GM19397 (cell line): ENCODE data around the gene SLC25A4.

Source experiments
- ATAC-seq: cut with Tn5 transposase; IDR thresholded peaks from one replicate; pipeline ENCODE4 v1.9.1; 2021; ENCODE audit warnings: mild to moderate bottlenecking, moderate library complexity; ENCODE audit not compliant: unreplicated experiment

Gene SLC25A4

DNA sequence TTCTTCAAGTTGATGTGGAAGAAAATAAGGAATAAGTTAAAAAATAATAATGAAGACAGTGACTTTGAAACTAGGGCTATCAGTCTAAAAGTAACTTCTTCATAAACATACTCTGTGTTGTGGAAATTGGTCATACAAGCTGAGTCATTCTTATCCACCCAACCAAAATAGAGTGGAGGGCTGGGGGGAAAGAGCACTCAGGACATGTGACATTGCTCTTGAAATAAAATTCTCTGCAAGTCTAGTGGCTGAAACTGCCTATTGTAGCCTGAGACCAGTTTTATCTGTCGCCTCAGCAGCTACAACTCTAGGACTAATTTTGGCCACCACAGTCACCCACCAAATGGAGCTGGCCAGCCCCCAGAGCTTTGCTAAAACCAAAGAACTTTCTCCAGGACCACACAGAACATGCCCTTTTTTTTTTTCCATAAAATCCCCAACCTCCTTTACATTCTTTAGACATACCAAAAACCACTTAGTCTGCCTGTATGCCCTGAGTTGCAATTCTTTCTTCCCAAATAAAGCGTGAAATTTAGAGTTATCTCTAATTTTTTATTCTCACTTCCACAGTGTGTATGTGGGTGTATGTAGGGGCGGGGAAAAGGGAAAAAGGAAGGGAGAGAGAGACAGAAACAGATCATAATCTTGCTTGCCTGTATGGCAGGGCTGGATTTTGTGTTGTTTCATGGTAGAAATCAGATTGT, 23.0 kb upstream of the SLC25A4 start:
- ATAC-seq = no peak

DNA sequence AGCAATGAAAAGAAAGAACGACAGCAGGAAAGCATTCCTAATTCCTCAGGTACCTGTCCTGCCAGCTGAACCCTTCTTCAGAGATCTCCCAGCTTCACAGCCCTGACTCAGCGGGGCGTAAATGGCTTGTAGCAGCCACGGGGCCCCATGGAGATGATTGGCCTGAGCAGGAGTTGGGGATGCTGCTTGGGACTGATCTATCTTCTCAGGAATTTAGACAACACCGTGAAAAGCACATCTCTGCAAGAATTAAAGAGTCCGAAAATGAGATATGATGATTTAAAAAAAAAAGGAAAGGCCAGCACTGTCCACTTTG, 22.5 kb upstream of the SLC25A4 start:
- ATAC-seq = no peak

DNA sequence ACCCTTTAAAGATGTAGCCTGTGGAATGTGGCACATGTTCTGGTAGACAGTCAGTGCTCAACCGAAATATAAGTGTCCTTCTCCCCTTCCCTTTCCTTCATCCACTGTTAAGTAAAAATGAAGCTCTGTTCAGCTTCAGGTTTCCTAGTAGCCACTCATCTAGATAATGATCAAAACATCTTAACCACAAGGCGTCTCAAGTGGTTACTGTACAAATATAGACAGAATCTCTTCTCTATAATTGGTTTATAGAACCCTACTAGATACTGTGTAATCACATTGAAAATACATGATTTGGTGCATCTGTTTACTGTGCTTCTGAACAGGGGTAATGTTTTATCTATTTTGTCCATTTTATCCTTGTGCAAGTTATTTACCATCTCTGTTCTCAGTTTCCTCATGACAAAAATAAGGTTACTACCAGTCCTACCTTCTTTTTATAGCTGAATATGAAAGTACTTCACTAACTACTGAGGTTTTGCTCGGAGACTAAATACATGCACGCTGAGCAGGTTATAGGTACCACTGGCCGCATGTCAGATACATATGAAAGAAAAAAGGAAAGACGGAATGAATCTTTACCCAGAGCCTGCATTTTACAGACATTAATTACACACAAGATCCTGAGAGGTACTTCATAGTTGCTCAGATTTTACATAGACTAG, 20.3 kb upstream of the SLC25A4 start:
- no peak for ATAC-seq

DNA sequence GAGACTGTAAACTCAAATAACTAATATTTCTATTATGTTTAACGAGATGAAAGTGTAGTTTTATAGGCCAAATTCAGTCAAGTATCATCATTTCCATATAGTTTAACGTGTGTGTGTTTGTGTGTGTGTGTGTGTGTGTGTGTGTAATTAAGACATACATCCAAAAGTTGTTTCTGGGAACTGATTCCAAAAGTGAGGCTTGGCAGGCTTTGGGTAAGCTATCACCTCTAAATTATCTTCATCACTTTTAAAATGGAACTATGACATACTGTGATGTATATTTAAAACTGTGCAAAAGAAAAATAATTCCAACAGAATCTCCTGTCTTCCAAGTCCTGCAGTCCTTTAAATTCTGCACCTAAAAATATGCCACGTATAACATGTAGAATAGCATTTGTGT, 19.1 kb upstream of the SLC25A4 start:
- ATAC-seq = no peak

DNA sequence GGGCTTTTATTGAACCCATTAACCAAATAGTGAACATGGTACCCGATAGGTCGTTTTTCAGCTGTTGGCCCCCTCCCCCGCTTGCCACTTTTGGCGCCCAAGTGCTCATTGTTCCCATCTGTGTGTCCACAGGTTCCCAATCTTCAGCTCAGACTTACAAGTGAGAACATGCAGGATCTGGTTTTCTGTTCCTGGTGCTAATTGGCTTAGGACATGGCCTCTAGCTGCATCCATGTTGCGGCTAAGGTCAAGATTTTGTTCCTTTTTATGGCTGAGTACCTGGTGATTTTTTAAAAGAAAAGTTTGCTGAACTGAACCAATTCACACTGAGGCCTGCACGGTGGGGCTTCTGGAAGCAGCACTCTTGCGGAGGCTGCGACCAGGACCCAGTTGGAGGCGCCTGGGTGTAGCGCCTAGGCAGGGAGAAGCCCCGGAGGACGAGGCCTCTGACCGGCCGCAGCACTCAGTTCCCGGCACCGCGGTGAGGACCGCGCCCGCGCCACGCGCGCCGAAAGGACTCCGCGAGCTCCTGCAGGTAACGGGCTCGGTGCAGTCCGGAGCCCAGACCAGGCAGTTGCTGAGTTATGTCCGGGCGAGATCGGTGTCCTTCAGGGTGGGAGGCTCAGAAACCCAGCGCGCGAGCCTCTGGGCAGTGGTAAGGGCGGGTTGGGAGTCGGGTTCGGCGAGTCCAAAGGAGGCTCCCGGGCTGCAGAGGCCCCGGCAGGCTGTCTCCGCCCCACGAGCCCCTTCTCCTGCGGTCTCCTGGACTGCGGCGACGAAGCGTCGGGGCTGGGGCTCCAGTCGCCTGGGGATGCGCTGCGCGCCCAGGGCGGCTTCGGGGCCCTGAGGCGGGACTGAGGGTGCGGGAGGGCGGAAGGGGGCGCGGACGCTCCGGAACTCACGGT, 15.8 kb upstream of the SLC25A4 start:
- ATAC-seq = no peak

DNA sequence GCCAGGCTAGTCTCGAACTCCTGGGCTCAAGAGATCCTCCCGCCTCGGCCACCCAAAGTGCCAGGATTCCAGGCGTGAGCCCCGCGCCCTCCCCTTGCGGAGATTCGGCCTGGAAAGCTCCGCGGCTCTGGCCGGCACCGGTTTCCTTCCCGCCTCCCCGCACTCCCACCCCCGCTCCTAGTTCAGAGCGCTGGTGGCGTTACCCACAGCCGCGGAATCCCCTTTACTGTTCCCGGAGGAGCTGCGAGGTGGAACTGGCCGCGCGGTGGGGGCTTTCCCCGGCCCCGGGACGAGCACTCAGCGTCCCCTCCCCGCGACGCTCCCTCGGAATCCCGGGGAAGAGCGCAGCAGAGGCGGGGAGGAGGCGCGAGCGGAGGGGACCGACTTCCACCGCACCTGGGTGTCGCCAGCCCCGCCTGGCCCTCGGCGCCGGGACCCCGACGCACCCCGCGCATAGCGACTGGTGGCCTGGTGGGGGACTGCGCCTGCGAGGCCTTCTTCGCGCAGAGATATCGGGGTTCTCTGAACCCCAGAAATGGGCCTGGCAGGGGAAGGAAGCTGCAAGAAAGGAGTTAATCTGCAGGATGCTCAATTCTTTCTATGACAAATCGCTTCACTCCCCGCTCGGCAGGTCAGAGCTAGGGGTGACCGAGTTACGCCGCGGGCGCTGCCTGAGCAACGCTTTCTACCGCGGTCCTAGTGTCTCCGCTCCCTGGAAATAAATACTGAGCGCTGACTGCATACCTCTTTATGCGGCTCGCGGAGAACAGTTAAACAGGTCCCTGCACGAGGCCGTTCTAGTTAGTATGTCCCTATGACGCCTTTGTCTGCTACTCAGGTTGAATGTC, 14.6 kb upstream of the SLC25A4 start:
- ATAC-seq = no peak

DNA sequence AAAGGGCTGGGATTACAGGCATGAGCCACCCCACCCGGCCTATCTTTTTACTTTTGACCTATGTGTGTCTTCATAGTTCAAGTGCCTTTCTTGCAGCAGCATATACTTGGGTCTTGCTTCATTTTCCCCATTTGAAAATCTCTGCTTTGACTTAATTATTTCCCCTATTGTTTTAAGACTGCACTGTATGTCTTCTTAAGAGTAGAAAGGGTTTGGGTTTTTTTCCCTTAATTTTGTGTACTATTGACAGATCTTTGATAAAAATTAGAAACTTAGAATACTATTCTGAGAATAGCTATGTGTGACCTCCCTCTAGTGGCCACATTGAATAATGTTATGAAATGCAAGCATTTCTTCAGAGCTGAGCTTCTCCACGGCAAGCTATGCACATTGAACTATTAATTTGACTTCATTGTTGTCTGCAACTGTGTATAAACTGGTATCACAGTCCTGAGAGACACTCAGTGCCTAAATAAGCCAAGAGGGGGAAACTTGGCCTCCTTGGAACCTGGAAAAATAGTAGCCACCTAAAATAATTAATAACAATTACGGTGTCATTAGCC, 8.7 kb upstream of the SLC25A4 start:
- ATAC-seq = peak; percentile 73

DNA sequence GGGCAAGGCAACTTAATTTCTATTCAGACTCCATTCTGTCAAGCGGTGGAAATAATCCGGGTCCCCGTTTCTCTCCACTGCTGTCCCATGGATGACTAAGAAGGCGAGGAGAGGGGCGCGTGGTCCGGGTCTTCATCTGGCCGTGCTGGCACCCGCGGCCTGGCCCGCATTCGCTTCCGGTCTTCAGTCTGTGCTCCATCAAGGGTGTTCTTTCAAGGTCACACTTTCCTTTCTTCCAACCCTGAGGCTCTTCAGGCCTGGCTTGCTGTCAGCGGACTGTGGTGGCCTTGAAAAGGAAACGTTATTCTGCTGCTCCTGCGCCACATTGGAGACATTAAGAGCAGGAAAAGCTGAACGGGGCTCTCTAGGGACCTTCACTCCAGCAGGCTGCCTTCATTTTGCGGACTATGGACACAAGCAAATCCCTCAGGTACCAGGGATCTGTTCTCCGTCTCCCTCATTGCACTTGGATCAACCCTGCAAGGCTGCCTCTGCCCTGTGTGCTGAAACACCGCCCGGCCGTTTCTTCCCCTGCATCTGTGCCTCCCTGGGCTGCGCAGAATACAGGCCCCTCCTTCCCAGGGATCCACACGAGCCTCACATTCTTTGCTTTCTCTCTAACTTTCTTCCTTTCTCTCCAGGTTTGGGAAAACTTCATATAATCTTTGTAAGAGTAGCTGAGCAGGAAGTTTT, 5.7 kb upstream of the SLC25A4 start:
- ATAC-seq = no peak

DNA sequence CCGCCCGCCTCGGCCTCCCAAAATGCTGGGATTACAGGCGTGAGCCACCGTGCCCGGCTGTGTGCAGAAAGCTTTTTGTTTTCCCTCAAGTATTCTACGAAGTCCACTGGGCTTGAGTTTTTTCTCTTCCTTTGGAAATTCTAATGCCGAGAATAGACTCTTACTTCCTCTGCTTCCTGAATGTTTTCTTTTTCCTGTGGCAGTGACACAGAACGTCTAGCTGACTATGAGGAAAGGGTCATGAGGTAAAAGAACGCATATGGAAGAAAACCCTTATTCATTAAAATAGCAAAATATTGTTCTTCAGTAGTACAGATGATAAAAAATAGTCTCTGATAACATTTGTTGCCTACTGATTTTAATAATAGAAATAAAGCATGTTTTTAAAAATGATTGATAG, 4.9 kb upstream of the SLC25A4 start:
- no peak for ATAC-seq

DNA sequence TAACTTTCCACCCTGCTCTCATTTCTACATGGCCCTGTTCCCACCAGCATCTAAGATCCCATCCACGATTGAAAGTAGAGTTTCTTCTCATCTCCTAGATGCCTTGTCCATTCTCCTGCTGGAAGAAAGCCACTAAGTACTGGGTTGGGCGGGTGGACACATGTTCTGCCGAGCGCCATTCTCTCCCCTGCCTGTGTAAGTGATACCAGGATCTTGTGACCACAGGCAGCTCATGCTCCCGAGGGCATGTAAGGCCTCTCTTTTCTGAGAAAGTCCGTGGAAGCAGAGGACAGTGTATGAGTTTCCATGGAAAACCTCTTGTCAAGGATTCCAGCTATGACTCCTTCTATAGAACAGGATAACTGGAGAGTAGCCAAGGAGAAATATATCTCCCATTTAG, 3.3 kb upstream of the SLC25A4 start:
- ATAC-seq = no peak

DNA sequence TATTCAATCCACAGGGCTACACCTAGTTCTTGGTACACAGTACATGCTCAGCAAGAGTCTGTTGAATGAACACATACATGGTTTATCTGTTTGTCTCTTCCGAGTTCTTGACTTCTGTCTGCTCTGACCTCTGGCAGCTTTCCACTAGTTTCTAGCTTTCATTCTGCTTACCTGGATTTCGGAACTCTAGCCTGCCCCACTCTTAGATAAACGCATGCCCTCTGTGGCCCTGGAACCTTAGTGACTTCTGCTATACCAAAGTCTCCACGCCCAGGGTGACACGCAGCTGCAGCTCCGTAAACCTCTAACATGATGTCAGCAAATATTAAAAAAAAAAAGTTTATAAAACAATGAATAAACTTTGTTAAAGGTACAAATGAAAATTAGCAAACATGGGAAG, 1.3 kb upstream of the SLC25A4 start:
- no peak for ATAC-seq

DNA sequence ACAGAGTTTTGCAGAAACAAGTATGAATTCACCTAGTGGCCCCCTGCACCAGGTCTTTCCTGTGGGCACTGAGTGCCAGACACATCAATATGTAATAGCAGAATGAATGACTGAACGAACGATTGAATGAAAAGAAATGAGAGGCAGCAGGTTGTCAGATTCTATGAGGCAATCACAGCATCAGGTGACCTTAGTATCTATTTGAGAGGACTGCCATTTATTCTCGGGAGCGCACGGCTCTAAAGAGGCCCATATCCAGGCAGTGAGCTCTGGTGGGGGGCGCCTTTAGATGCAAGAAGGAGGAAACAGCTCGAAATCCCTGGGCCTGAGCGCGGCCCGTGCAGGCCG, 528 bp upstream of the SLC25A4 start:
- ATAC-seq = no peak

DNA sequence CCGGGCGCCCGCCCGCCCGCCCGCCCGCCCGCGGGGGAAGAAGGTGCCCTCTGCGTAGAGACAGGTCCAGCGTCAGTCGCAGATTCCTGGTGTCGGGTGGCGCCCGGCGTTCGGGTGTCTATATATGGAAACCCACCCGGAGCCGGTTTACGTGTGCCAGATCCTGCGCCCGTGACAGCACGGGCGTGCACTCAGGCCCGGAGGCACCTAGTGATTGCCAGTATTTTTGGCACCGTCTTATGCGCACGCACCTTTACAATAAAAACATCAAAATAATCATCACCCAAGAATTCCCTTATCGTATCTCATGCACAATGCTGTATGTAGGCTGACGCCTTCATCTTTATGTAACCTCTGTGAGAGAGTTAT, 519 bp downstream of the SLC25A4 start:
- no peak for ATAC-seq

DNA sequence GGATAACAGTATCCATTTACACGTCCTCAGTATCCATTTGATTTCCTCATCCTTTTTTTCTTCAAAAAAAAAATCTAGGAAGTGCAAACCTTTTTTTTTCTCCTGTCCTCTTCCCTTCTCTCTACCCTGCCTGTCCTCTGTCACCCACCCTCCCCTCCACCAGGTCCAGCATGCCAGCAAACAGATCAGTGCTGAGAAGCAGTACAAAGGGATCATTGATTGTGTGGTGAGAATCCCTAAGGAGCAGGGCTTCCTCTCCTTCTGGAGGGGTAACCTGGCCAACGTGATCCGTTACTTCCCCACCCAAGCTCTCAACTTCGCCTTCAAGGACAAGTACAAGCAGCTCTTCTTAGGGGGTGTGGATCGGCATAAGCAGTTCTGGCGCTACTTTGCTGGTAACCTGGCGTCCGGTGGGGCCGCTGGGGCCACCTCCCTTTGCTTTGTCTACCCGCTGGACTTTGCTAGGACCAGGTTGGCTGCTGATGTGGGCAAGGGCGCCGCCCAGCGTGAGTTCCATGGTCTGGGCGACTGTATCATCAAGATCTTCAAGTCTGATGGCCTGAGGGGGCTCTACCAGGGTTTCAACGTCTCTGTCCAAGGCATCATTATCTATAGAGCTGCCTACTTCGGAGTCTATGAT, 1.7 kb downstream of the SLC25A4 start:
- no peak for ATAC-seq

DNA sequence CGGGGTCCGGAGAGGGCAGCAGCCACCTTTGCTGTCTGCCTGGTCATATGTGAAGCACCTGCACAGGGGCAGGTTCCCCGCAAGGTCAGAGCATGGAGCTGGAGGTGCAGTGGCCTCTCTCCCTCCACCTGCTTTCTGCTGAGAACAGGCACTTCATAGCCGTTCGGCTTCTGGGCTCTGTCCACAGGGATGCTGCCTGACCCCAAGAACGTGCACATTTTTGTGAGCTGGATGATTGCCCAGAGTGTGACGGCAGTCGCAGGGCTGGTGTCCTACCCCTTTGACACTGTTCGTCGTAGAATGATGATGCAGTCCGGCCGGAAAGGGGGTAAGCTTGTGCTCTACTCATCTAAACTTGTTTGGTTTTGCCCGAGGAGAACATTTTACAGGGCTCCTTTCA, 2.5 kb downstream of the SLC25A4 start:
- no peak for ATAC-seq

DNA sequence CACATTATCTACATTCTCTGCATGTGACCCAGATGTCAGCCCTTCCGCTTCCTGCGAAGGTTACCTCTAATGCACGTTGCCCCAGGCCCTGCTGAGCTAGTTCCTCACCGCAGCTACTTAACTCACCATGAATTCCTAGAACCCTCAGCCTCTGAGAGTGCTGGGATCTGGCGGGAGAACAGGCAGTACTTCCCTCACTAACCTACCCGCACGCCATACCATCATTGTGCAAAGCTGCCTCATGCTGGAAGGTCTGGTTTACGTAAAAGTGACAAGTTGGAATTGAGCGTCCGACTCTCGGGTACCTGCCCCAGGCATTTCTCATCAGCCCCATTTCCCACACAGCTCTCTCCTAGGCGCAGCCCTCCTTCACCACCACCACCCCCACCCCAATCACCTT, 6.3 kb downstream of the SLC25A4 start:
- ATAC-seq = no peak

DNA sequence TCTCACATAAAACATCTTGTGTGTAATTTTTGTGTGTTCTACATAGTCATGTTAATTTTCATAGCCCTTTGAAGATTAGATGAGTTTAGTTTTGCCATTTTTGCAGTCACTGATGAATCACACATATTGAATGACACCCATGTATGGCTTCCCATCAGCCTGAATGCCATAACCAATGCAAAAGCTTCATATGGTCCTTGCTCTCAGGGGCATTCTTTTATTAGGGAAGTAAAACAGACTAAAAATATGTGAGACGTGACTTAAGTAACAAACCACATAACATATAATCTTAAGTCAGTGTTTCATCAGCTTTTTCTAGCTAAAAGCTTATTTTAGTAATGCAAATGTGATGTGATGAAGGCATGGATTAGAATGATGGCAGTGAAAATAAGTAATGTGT, 8.2 kb downstream of the SLC25A4 start:
- no peak for ATAC-seq

DNA sequence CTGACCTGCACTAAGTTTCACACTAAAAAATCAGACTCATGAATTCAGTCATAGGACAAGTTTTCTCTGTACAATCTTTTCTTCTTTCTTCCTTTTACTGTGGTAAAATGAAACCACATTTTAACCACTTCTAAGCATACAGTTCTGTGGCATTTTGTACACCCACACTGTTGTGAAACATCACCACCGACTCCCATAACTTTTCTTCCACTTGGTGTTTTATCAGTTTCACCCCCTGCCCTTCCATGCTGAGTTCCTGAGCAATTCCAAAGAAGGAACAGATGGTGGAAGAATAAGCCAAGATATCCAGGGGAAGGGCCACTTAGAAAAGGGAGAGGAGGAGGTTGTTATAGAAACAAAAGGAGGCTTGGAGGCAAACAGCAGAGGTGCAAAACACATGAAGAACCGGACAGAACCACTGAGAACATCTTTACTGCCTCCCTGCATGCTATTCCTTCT, 22.6 kb downstream of the SLC25A4 start:
- ATAC-seq = peak; percentile 82

DNA sequence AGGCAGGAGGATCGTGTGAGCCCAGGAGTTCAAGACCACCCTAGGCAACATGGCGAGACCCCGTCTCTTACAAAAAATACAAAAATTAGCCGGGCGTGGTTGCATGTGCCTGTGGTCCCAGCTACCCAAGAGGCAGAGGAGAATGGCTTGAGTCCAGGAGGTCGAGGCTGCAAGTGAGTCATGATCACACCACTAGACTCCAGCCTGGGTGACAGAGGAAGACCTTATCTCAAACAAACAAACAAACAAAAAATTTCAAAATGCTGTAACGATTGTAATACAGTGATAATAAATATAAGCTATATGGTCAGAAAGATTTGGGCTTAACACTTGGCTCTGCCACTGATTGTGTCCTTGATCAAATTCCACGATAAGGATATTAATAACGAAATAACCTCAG, 24.2 kb downstream of the SLC25A4 start:
- ATAC-seq = no peak
